ENCODE measurements around the gene ERGIC1. TPM values are rescaled to one million over a fixed set of nuclear protein-coding genes. Genes with fewer than 3 reads are reported as not detected.

ERGIC1 gene
- total RNA-seq, 1 experiment from 2014 or later = 89.8 TPM

GRCh38 chr5:172890659-172891058 is 56.6 kb downstream of the ERGIC1 start (continued):
- TF ChIP-seq ATF2 (CRISPR knock-in tag; IDR thresholded peaks at IDR 0.05; ENCODE audit: borderline replicate concordance, low read depth) (no peak), TCF7 (CRISPR knock-in tag; IDR thresholded peaks at IDR 0.05; ENCODE audit: low read depth) (no peak), NR1H2 (CRISPR knock-in tag; IDR thresholded peaks at IDR 0.05) (no peak), ZNF423 (CRISPR knock-in tag; IDR thresholded peaks at IDR 0.05) (no peak), ZSCAN18 (CRISPR knock-in tag; IDR thresholded peaks at IDR 0.05) (no peak), ZNF219 (CRISPR knock-in tag; IDR thresholded peaks at IDR 0.05; ENCODE audit: borderline replicate concordance) (no peak), E2F1 (CRISPR knock-in tag; IDR thresholded peaks at IDR 0.05) (no peak), ZBTB21 (CRISPR knock-in tag; IDR thresholded peaks at IDR 0.05; ENCODE audit: borderline replicate concordance) (no peak), ATF3 (CRISPR knock-in tag; conservative IDR thresholded peaks at IDR 0.05) (no peak)

- POLR2A ChIA-PET = interaction anchor here (0.7 kb wide), 1 partner anchor 13 kb away, joined by 3 read pairs; no protein-coding TSS in a partner anchor
- no peaks in the 10 kb centered on the region for H3K27me3 Mint-ChIP-seq (ENCODE audit: low read depth)
- TF ChIP-seq SMAD3 (CRISPR knock-in tag; IDR thresholded peaks at IDR 0.05; ENCODE audit: borderline replicate concordance) = no peak
- TF ChIP-seq CDX4 (CRISPR knock-in tag; IDR thresholded peaks at IDR 0.05; ENCODE audit: borderline replicate concordance) = no peak
- no peak for TF ChIP-seq TCF7 (CRISPR knock-in tag; IDR thresholded peaks at IDR 0.05; ENCODE audit: low read depth)
- no peak for TF ChIP-seq FOXP1 (CRISPR knock-in tag; IDR thresholded peaks at IDR 0.05; ENCODE audit: borderline replicate concordance)
- no peak for TF ChIP-seq USF1 (CRISPR knock-in tag; IDR thresholded peaks at IDR 0.05)
- TF ChIP-seq ZNF671 (CRISPR knock-in tag; IDR thresholded peaks at IDR 0.05) = no peak
- no peak for TF ChIP-seq ATF6 (CRISPR knock-in tag; IDR thresholded peaks at IDR 0.05)
- TF ChIP-seq SP1 (CRISPR knock-in tag; conservative IDR thresholded peaks at IDR 0.05) = no peak
- no peak for TF ChIP-seq TP53 (CRISPR knock-in tag; IDR thresholded peaks at IDR 0.05)
- no peak for TF ChIP-seq HMGA2 (CRISPR knock-in tag; IDR thresholded peaks at IDR 0.05)
- no peak for TF ChIP-seq FOXP4 (CRISPR knock-in tag; IDR thresholded peaks at IDR 0.05)
- no peak for TF ChIP-seq GRHL2 (CRISPR knock-in tag; IDR thresholded peaks at IDR 0.05; ENCODE audit: insufficient replicate concordance, severe bottlenecking)
- TF ChIP-seq ZBTB43 (CRISPR knock-in tag; IDR thresholded peaks at IDR 0.05) = no peak
- no peak for TF ChIP-seq ESRRA (CRISPR knock-in tag; IDR thresholded peaks at IDR 0.05; ENCODE audit: borderline replicate concordance)
- no peak for TF ChIP-seq NFATC4 (CRISPR knock-in tag; IDR thresholded peaks at IDR 0.05)
Measured at GRCh38 chr5:172891716-172892421, 57.8 kb downstream of the ERGIC1 start.

More at GRCh38 chr5:172891716-172892421, 57.8 kb downstream of the ERGIC1 start:
- CTCF ChIA-PET = no interaction called here
- no peak overlapping the region; the same call in 1 of the 2 replicates for H3K27ac Mint-ChIP-seq
- ATAC-seq (no peak), DNase-seq (ENCODE audit: low spot score) (no peak)
- H3K4me3 Mint-ChIP-seq = no peak overlapping the region
- H3K9me3 Mint-ChIP-seq = no peaks in the 10 kb centered on the region
- H3K36me3 Mint-ChIP-seq = peaks cover 29% of the 10 kb centered on the region
- H3K4me1 Mint-ChIP-seq = no peaks in the 10 kb centered on the region
